Motor neuron (in vitro differentiated cells): ENCODE results near the gene ETFRF1. TPM values are rescaled to one million over a fixed set of nuclear protein-coding genes. Genes with fewer than 3 reads are reported as not detected.

ENCODE experiments used
- ATAC-seq, 8 experiments: fragments of 200-7000 bp; cut with Tn5 transposase; replicated peaks in 6 of 8; 2 replicates each; pipeline ENCODE4 v1.8.0; 2021; ENCODE audit warnings: mild to moderate bottlenecking in 8 of 8, moderate library complexity in 8 of 8
- H3K27ac ChIP-seq, 2 donors: fragments of 250-450 bp; sonication (Bioruptor Pico); 2 replicates each; pipeline ENCODE4 v1.9.0; 2021; ENCODE audit warnings: antibody characterized with exemption in 2 of 2, mild to moderate bottlenecking in 2 of 2, moderate library complexity in 1 of 2
- H3K4me1 ChIP-seq, 2 donors: fragments of 250-450 bp; sonication (Bioruptor Pico); replicated peaks in 1 of 2; 2 replicates each; pipeline ENCODE4 v1.6.1; 2021; ENCODE audit warnings: antibody characterized with exemption in 2 of 2, mild to moderate bottlenecking in 2 of 2, moderate library complexity in 1 of 2
- H3K4me3 ChIP-seq, 5 donors: fragments of 250-450 bp; sonication (Bioruptor Pico); 2 replicates each; pipeline ENCODE4 v1.9.0; 2021; ENCODE audit warnings: antibody characterized with exemption in 5 of 5, mild to moderate bottlenecking in 5 of 5, moderate library complexity in 4 of 5
- WGBS, 10 experiments: fragments of 450-650 bp; shearing (Covaris generic); methylation state at CpG; one replicate each; pipeline ENCODE4 v1.0.0; 2022; 5-methylcytosine and 5-hydroxymethylcytosine counted together
- in situ Hi-C, 9 experiments: fragments of 400-800 bp; cut with MboI; loops; one replicate each; pipeline ENCODE4 v1.15.0; 2021; ENCODE audit warnings: low sequenced_read_pairs in 9 of 9, low pct_unique_long_range_greater_than_20kb in 2 of 9; ENCODE audit not compliant: unreplicated experiment in 9 of 9
- total RNA-seq, 8 experiments: library from RNA; unstranded; fragments of 300-600 nt; gene quantifications; 2 replicates each; pipeline versions ENCODE4 v1.2.3 to v1.2.4, GENCODE V29; 2022

ETFRF1 gene
- total RNA-seq, 8 experiments from 2014 or later: 21.9 to 51.2 (median 26.3) TPM

DNA sequence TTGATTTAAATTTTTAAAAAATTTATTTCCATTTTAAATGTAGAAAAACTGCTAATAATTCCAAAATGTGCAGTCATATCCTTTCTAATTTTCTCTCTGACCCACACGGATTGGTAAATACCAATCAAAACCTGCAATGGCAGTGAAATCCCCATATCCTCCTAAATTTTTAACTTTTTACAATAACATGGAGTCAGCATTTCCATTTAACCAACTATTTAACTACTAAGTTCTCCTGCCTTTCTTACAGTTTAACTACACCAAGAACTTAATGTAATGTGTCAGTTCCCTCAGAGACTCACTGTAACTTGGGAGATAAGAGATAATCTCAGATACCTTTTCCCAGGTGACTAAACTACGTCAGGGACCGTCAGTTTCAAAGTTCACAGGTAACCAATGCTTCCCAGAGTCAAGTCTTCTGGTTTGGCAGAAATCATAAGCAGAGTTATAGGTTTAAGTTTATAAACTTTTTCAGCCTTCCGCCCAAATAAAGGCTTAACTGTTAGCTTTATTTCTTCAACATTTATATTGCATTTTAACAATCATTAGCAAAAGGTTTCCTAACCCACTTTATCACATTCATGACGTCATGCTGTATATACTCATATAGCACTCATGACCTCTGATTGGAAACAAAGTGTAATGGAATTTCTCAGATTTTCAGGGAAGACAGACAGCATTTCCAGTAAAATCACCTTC is 48.1 kb downstream of the ETFRF1 start:
- in situ Hi-C loops: no loop called here

DNA sequence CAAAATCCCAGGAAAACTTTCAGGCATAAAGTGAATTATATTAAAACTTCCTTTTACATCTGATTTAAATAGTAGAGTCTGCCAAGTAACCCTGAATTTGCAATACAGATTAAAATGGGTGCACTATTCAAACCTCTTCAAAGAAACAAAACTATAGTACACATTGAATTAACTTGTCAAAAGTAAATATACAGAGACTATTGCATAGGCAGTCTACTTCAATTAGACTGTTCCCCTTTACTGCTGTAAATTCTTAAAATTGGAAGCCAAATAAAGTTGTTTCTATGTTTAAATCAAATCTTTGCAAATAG is 48.6 kb downstream of the ETFRF1 start:
- peak in 3 of 8 experiments; percentile 50 to 82 (median 59) for ATAC-seq
- Histone ChIP-seq H3K4me3 (no peak overlapping the region), H3K27ac (no peak overlapping the region), H3K4me1 (no peaks in the 10 kb centered on the region)
- in situ Hi-C loops: no loop called here

More for the DNA sequence above, 48.1 kb downstream of the ETFRF1 start:
- no peaks in the 10 kb centered on the region for H3K4me1 ChIP-seq
- ATAC-seq: peak in 3 of 8 experiments; percentile 49 to 69 (median 59)
- 49 to 100% (median 93%) methylated on average over 2 to 5 of the region's 5 CpGs for WGBS, 10 experiments
- no peak overlapping the region for H3K4me3 ChIP-seq
- H3K27ac ChIP-seq: no peak overlapping the region

DNA sequence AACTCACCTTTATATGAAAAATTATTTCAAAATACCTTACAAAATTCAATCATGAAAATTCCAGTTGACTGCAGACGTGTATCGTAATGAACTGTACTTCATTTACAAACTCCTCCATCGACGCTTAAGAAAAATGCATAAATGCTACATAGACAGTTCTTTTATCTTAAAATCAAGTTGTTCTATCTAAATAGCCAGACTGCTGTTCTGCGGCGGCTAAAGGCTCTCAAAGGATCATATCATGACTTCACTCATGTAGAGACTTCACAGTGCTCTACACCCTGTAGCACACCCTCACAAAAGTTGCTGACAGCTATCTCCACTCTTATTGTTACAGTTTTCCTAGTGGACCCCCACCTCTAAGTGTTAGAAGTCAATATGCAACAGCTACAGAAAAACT is 50.5 kb downstream of the ETFRF1 start:
- no peak overlapping the region for H3K4me3 ChIP-seq
- H3K27ac ChIP-seq: no peak overlapping the region
- no peak for ATAC-seq
- H3K4me1 ChIP-seq: peaks cover 4 to 5% of the 10 kb centered on the region in 2 donors
- in situ Hi-C loops: no loop called here
- 72 to 100% (median 98%) methylated on average over 1 to 6 of the region's 6 CpGs; no CpG with 5 or more reads in 1 of the 10 experiments for WGBS, 10 experiments

DNA sequence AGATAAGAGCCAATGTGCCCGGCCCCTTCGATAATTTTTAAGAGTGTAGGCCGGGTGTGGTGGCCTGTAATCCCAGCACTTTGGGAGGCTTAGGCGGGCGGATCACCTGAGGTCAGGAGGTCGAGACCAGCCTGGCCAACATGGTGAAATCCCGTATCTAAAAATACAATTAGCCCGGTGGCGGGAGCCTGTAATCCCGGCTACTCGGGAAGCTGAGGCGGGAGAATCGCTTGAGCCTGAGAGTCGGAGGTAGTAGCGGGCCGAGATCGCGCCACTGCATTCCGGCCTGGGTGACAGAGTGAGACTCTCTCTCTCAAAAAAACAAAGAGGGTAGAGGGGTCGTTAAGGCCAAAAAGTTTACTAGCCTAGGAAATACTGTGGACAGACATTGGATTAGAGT is 53.1 kb downstream of the ETFRF1 start:
- Histone ChIP-seq H3K27ac (no peak overlapping the region), H3K4me1 (peaks cover 9 to 10% of the 10 kb centered on the region in 2 donors), H3K4me3 (no peak overlapping the region)
- in situ Hi-C loops: no loop called here
- WGBS, 10 experiments: 86 to 100% (median 95%) methylated on average over 1 to 14 of the region's 20 CpGs; no CpG with 5 or more reads in 2 of the 10 experiments
- no peak for ATAC-seq

DNA sequence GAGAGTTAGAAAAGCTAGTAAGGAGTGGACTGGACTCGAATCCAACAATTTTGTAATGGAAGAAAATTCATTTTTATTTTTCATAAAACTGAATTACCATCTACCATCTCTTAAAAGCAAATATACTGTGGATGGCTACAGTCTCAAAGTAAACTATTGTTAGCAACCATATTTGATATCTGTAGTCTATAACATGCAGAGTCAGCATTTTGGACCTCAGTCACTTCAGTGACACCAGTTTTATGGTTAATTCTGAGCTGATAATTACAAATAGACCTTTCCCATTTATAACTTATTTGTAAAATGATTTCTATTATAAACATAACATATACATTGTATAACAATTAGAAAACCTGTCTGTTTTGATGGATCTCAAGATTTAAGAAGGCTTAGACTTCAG is 53.7 kb downstream of the ETFRF1 start:
- H3K4me3 ChIP-seq: no peak overlapping the region
- in situ Hi-C loops: no loop called here
- peaks cover 9 to 10% of the 10 kb centered on the region in 2 donors for H3K4me1 ChIP-seq
- WGBS, 10 experiments: 80 to 100% (median 100%) methylated on average over 1 of the region's 1 CpG; no CpG with 5 or more reads in 4 of the 10 experiments
- ATAC-seq: no peak
- H3K27ac ChIP-seq: no peak overlapping the region

DNA sequence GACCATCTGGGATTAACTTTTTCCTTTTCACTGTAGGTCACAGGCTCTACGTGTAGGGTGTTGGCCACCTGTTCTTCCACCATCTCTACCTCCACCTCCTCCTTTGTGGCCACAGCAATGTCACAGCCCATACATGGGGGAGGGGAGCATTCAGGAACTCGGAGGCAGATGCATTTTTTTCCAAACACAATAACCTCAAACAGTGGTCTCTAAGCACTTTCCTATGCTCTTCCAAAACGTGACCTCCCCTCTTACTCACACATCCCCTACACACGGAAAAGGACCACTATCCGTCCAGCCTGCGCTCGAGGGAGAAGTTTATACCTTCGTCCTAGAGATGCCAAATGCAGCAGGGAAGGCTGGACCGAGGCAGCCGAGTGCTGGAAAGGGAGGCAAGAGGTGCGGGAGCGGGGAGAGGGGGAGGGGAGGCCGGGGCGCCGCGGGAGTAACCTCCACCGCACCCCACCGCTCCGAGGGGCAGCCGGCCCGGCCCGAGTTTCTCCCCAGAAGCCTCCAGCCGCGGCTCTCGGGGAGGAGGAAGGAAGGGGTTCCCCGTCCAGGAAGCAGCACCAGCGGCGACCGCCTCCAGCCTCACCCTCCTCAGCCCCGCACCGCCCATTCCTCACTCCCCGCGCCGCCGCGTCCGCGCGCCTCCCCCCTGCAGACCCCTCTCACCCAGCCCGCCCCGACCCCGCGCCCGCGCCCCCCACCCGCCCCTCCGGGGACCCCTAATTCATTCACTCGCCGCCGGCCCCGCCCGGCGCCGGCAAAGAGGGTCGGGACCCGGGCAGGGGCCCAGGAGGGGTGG is 55.1 kb downstream of the ETFRF1 start:
- peak overlapping the region; percentile 66 to 99 (median 83) for H3K4me3 ChIP-seq
- peak; percentile 9 to 51 (median 36) for ATAC-seq
- in situ Hi-C loops: no loop called here
- peaks cover 9 to 10% of the 10 kb centered on the region in 2 donors for H3K4me1 ChIP-seq
- H3K27ac ChIP-seq: peak overlapping the region; percentile 82 to 90
- whole genome bisulfite sequencing, 10 experiments: 0% methylated on average over 1 to 5 of the region's 56 CpGs; no CpG with 5 or more reads in 4 of the 10 experiments

DNA sequence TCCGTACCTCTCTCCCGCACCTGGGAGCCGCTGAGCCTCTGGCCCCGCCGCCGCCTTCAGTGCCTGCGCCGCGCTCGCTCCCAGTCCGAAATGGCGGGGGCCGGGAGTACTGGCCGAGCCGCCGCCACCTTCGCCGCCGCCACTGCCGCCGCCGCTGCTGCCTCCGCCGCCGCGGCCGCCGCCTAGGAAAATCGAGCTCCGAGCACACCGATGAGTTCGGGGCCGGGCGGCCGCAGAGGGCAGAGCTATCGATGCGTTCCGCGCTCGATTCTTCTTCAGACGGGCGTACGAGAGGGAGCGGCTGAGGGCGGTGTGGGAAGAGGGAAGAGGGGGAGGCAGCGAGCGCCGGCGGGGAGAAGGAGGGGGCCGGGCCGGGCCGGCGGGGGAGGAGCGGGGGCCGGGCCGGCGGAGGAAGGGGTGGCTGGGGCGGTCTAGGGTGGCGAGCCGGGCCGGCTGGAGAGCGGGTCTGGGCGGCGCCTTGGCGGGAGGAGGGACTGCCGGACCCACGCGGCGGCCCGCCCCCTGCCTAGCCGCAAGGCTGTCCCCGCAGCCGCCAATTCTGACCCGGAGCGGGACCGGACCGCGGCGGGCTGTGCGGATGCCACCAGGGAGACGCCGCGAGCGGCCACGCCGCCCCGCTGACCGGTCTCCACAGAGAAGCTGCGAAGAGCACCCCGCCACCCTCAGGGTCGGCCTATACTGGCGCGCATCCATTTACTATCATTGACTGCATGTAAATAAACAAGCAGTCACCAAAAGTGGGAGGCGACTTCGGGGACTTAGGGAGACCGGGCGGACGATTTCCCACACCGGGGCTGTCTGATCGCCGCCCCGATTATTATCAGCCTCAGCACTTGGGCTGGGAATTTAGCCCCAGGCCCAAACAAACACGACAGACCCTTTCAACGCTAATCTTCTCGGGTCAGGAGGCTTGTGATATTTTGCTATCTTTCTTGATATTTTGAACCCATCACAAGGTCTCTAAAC is 56.0 kb downstream of the ETFRF1 start, which contains the start of gene KRAS:
TSS of gene KRAS (minus strand) at position 186 of the 987 bp plus-strand sequence.
- Histone ChIP-seq H3K27ac (peak within 1 kb of the TSS; percentile 86 to 90), H3K4me1 (peaks cover 9 to 10% of the 10 kb centered on the region in 2 donors), H3K4me3 (peak within 1 kb of the TSS; percentile 66 to 99 (median 83))
- WGBS, 10 experiments: 0 to 40% (median 3%) methylated on average over 1 to 10 of the region's 105 CpGs; no CpG with 5 or more reads in 6 of the 10 experiments
- in situ Hi-C loops: no loop called here
- ATAC-seq: peak; percentile 78 to 89 (median 87)

DNA sequence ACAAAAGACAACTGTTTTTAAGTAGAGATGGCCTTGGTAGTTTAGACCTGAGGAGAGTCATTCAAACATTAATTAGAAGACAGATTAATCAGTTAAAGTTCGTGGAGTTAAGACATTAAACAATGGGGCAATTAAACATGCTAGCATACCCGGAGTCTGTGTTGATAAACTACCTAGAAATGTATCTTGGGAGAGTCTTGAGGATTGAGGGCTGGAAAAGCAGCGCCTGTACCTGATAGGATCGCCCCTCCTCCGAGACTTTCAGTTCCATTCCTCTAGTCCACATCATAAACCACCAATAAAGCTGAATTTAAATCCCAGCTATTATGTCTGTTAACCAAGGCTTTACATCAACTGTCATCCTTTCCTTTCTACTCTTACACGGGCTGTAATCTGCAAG is 56.7 kb downstream of the ETFRF1 start:
- in situ Hi-C loops: no loop called here
- 26 to 100% (median 67%) methylated on average over 1 to 6 of the region's 6 CpGs for WGBS, 10 experiments
- Histone ChIP-seq H3K27ac (peak overlapping the region; percentile 76 to 86), H3K4me3 (peak overlapping the region; percentile 66 to 99 (median 83)), H3K4me1 (peaks cover 11 to 13% of the 10 kb centered on the region in 2 donors)
- no peak for ATAC-seq

DNA sequence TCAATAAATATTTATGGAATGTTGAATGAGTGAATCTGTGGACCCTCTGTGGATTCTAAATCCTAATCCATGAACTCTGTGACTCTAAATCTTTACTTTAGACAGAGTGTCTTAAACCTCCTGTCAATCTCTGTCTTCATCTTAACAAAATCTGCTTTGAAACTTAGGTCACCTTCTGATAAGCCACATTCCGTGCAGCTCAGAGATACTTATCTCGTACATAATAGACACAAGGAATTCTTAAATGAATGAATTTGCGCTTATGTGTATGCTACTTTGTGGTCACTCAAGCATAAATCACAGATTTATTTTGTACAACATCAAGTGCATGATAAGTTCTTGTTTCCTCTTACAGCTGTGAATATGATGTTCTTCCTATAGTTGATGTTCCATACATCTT is 57.9 kb downstream of the ETFRF1 start:
- ATAC-seq: no peak
- Histone ChIP-seq H3K27ac (no peak overlapping the region), H3K4me3 (no peak overlapping the region), H3K4me1 (peaks cover 15% of the 10 kb centered on the region in 2 donors)
- 18 to 100% (median 92%) methylated on average over 1 to 3 of the region's 3 CpGs; no CpG with 5 or more reads in 1 of the 10 experiments for WGBS, 10 experiments
- in situ Hi-C loops: no loop called here

DNA sequence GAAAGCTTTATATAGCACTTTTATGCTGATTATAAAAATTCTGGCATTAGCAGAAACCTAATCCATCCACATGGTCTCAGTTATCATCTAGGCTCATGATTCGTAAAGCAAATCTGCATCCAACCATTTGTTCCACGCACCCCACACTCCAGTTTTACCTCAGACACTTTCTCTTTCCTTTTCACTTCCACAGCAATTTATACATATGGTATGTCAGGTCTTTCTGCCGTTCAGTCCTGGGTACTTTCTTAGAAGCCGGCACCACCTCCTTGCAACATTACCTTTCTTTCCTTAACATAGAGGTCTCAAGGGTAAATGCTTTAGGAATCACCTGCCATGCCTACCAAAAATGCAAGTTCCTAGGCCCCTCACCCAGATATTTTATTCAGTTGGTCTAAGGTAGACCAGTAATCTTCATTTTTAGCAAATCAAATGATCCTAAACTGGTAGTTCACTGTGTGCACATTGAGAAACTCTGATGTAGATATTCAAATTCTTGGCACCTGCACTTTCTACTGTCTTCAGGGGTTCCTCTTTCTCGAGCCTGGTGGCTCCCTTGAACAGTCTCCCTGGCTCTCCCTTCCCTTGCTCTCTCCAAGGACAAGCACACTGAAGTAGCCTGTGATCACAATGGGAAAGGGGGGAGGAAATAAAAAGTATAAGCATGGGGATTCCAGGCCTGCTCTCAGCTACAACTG is 58.5 kb downstream of the ETFRF1 start:
- Histone ChIP-seq H3K4me3 (no peak overlapping the region), H3K4me1 (peaks cover 15% of the 10 kb centered on the region in 2 donors), H3K27ac (no peak overlapping the region)
- WGBS, 10 experiments: 5 to 92% (median 80%) methylated on average over 1 to 5 of the region's 5 CpGs; no CpG with 5 or more reads in 1 of the 10 experiments
- no peak for ATAC-seq
- in situ Hi-C loops: no loop called here

DNA sequence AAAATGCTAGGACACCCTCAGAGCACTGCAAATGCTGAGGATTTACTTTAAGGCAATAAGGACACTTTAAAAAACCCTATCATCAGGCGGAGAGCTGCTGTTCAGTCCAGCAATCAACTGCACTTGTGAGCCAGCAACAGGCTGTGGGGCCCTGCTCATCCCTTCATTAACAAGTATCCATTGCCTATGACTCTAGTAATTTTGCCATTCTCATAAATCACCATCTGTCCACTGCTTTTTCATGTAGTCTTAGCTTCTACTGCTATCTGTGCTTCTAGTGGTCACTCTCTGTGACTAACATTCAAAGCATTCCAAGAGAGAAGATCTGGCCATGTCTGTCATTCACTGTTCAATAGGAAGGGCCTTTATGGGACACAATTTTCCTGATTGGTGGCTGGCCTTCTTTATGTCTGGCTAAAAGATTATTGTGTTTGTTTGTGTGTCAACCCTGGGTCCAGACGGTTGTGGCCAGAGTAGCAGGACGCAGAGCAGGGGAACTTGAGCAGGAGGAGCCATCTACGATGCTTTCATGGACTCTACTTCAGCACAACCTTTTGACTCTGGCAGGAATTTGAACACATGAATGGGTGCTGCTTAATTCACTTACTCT is 59.3 kb downstream of the ETFRF1 start:
- peak in 2 of 8 experiments; percentile 1 to 2 for ATAC-seq
- H3K4me1 ChIP-seq: peaks cover 10 to 11% of the 10 kb centered on the region in 2 donors
- WGBS, 10 experiments: 67 to 100% (median 86%) methylated on average over 1 to 4 of the region's 4 CpGs; no CpG with 5 or more reads in 3 of the 10 experiments
- no peak overlapping the region for H3K4me3 ChIP-seq
- H3K27ac ChIP-seq: no peak overlapping the region
- in situ Hi-C loops: no loop called here
